CD4-positive, alpha-beta T cell (primary cell): ENCODE results near the gene FBXW11. TPM values are rescaled to one million over a fixed set of nuclear protein-coding genes. Genes with fewer than 3 reads are reported as not detected.
"Not testable (repeated sequence)": the region's sequence is repeated elsewhere in the genome, so short reads cannot be mapped to it uniquely, and the experiment has no call there.

Experiments used
- ATAC-seq: fragments of 200-7000 bp; cut with Tn5 transposase; one replicate; pipeline ENCODE4 v1.10.0; 2022; ENCODE audit warnings: mild to moderate bottlenecking; ENCODE audit not compliant: poor library complexity
- CTCF ChIA-PET: fragments of 350-600 bp; sonication (Branson Sonifier 250); formaldehyde crosslinking; loops from one replicate; lab custom pipeline; 2021; ENCODE audit warnings: antibody characterized with exemption, inconsistent platforms; lab: Charles Lee
- POLR2A ChIA-PET: fragments of 350-600 bp; sonication (Branson Sonifier 250); formaldehyde crosslinking; loops from one replicate; lab custom pipeline; 2021; ENCODE audit warnings: antibody characterized with exemption, inconsistent platforms; lab: Charles Lee
- DNase-seq, 14 experiments: peaks; one replicate each; pipeline ENCODE4 v3.0.0-alpha.2; 2013 to 2020; ENCODE audit warnings: mixed read lengths in 2 of 14
- H3K27ac ChIP-seq, 2 donors: one replicate each; pipeline versions ENCODE4 v1.5.1 to v1.7.0; 2013; ENCODE audit warnings: low read length in 2 of 2, low read depth in 1 of 2, mild to moderate bottlenecking in 1 of 2
- H3K27me3 ChIP-seq, 2 experiments: 1 replicate in 1 of 2; 2 replicates in 1 of 2; pipeline versions ENCODE4 v1.6.1 to v1.7.0; 2013; ENCODE audit warnings: low read length in 2 of 2, control low read depth in 1 of 2, mild to moderate bottlenecking in 1 of 2, moderate library complexity in 1 of 2; ENCODE audit not compliant: insufficient read depth in 2 of 2, control insufficient read depth in 1 of 2
- H3K36me3 ChIP-seq: one replicate; pipeline ENCODE4 v1.6.1; 2013; ENCODE audit warnings: low read length, control low read depth; ENCODE audit not compliant: insufficient read depth
- H3K4me1 ChIP-seq: one replicate; pipeline ENCODE4 v1.6.1; 2013; ENCODE audit warnings: low read length, control low read depth; ENCODE audit not compliant: insufficient read depth
- H3K4me3 ChIP-seq: one replicate; pipeline ENCODE4 v1.5.1; 2013; ENCODE audit warnings: mild to moderate bottlenecking, low read length, moderate library complexity
- H3K9me3 ChIP-seq, 2 experiments: 1 replicate in 1 of 2; 2 replicates in 1 of 2; pipeline versions ENCODE4 v1.6.1 to v1.7.0; 2013; ENCODE audit warnings: low read length in 2 of 2, mild to moderate bottlenecking in 2 of 2, control low read depth in 1 of 2, moderate library complexity in 1 of 2; ENCODE audit not compliant: control insufficient read depth in 1 of 2, insufficient read depth in 1 of 2
- H3K27ac Mint-ChIP-seq: one replicate; pipeline ENCODE4 v1.8.0; 2020; ENCODE audit warnings: mixed read lengths
- H3K27me3 Mint-ChIP-seq: one replicate; pipeline ENCODE4 v1.8.0; 2021; ENCODE audit warnings: mixed read lengths
- H3K36me3 Mint-ChIP-seq: one replicate; pipeline ENCODE4 v1.8.0; 2021; ENCODE audit warnings: low read depth, mixed read lengths
- H3K4me1 Mint-ChIP-seq: one replicate; pipeline ENCODE4 v1.8.0; 2021; ENCODE audit warnings: low read depth, mixed read lengths
- H3K4me3 Mint-ChIP-seq: one replicate; pipeline ENCODE4 v1.8.0; 2020; ENCODE audit warnings: mild to moderate bottlenecking, mixed read lengths
- H3K9me3 Mint-ChIP-seq: one replicate; pipeline ENCODE4 v1.8.0; 2020; ENCODE audit warnings: mixed read lengths
- intact Hi-C, 2 experiments: fragments of 100-400 bp; cut with DNase I in 1 of 2; cut with micrococcal nuclease in 1 of 2; formaldehyde crosslinking; loops; one replicate each; pipeline versions ENCODE4 v1.15.1 to v1.9.0; 2023 to 2025; cut with DNase I, micrococcal nuclease
- total RNA-seq, 174 experiments: library from RNA in 2 of 174; stranded (reverse) in 2 of 174; gene quantifications; one replicate each; pipeline ENCODE4 v1.2.3 and lab custom pipeline; 2021 to 2026
- TF ChIP-seq, protein P1 (sequence below): fragments of 200-600 bp; IDR thresholded peaks from one replicate; pipeline ENCODE4 v1.8.0; 2022; ENCODE audit warnings: antibody characterized with exemption, mild to moderate bottlenecking

Gene FBXW11
- total RNA-seq, 2 experiments from 2014 or later: 20.9 to 24.0 TPM

DNA sequence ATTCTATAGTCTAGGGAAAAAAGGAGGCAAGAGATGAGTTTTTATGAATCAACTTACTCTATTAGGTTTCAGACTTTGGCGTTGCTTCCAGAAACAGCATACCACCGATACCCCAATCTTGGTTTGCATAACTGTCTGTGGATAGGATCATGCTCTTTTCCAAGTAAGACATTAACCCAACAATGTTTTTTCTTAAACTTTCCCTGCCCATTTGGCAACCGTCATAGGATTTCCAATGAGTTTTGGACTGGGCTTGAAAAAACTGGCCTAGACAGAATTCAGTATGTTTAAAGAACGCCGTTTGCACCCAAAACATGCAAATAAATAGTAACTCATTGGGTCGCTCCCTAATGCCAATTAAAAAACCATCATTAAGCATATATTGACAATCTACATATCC lies 114.8 kb downstream of the FBXW11 start:
- ATAC-seq (no peak), DNase-seq (no peak)
- Mint-ChIP-seq H3K27ac (no peak overlapping the region), H3K9me3 (no peaks in the 10 kb centered on the region), H3K4me1 (no peaks in the 10 kb centered on the region), H3K36me3 (peaks cover 89% of the 10 kb centered on the region), H3K27me3 (no peaks in the 10 kb centered on the region), H3K4me3 (no peak overlapping the region)
- Histone ChIP-seq H3K27me3 (no peaks in the 10 kb centered on the region), H3K4me1 (no peaks in the 10 kb centered on the region), H3K36me3 (peaks cover 40% of the 10 kb centered on the region), H3K9me3 (no peaks in the 10 kb centered on the region), H3K4me3 (no peak overlapping the region), H3K27ac (no peak overlapping the region)
- POLR2A ChIA-PET: no interaction called here
- CTCF ChIA-PET: no interaction called here
- intact Hi-C loops: no loop called here
- TF ChIP-seq, protein P1, sequence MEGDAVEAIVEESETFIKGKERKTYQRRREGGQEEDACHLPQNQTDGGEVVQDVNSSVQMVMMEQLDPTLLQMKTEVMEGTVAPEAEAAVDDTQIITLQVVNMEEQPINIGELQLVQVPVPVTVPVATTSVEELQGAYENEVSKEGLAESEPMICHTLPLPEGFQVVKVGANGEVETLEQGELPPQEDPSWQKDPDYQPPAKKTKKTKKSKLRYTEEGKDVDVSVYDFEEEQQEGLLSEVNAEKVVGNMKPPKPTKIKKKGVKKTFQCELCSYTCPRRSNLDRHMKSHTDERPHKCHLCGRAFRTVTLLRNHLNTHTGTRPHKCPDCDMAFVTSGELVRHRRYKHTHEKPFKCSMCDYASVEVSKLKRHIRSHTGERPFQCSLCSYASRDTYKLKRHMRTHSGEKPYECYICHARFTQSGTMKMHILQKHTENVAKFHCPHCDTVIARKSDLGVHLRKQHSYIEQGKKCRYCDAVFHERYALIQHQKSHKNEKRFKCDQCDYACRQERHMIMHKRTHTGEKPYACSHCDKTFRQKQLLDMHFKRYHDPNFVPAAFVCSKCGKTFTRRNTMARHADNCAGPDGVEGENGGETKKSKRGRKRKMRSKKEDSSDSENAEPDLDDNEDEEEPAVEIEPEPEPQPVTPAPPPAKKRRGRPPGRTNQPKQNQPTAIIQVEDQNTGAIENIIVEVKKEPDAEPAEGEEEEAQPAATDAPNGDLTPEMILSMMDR: no peak

GRCh38 chr5:171891150-171891549 lies 115.3 kb downstream of the FBXW11 start:
- intact Hi-C loops: no loop called here
- Histone ChIP-seq H3K4me3 (no peak overlapping the region), H3K36me3 (peaks cover 37% of the 10 kb centered on the region), H3K27ac (no peak overlapping the region), H3K4me1 (no peaks in the 10 kb centered on the region), H3K9me3 (no peaks in the 10 kb centered on the region), H3K27me3 (no peaks in the 10 kb centered on the region)
- no peak overlapping the region for H3K27ac Mint-ChIP-seq
- H3K4me1 Mint-ChIP-seq: no peaks in the 10 kb centered on the region
- ChIA-PET POLR2A (no interaction called here), CTCF (no interaction called here)
- DNase-seq: no peak
- H3K36me3 Mint-ChIP-seq: peaks cover 85% of the 10 kb centered on the region
- TF ChIP-seq, protein P1: no peak
- H3K4me3 Mint-ChIP-seq: no peak overlapping the region
- H3K9me3 Mint-ChIP-seq: no peaks in the 10 kb centered on the region
- H3K27me3 Mint-ChIP-seq: no peaks in the 10 kb centered on the region
- ATAC-seq: no peak

DNA sequence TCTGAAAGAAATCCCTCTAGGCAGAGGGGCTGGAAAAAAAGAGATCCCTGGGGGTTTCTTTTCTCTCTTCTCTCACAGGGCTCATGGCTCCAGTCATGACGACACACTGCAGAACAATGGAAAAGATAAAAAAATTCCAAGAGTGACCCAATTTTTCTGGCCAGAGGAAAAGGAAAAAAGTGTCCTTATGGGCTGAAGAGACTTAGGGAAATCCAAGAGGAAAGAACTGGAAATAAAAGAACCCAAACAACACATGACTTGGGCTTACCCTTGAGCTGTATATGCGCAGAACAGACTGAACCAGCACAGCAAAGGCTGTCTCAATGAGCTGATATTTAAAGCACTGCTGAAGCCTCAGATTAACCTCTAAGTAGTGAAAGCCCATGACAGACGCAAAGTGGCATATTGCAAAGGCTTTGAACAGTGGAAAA lies 118.4 kb downstream of the FBXW11 start:
- no peaks in the 10 kb centered on the region for H3K27me3 Mint-ChIP-seq
- H3K27ac Mint-ChIP-seq: no peak overlapping the region
- peaks cover 87% of the 10 kb centered on the region for H3K36me3 Mint-ChIP-seq
- Histone ChIP-seq H3K36me3 (peaks cover 43% of the 10 kb centered on the region), H3K9me3 (no peaks in the 10 kb centered on the region), H3K27me3 (no peaks in the 10 kb centered on the region), H3K27ac (no peak overlapping the region), H3K4me3 (no peak overlapping the region), H3K4me1 (no peaks in the 10 kb centered on the region)
- no peaks in the 10 kb centered on the region for H3K9me3 Mint-ChIP-seq
- ATAC-seq (no peak), DNase-seq (no peak)
- CTCF ChIA-PET: no interaction called here
- TF ChIP-seq, protein P1: no peak
- POLR2A ChIA-PET: no interaction called here
- peaks cover 15% of the 10 kb centered on the region for H3K4me1 Mint-ChIP-seq
- H3K4me3 Mint-ChIP-seq: no peak overlapping the region
- intact Hi-C loops: no loop called here

DNA sequence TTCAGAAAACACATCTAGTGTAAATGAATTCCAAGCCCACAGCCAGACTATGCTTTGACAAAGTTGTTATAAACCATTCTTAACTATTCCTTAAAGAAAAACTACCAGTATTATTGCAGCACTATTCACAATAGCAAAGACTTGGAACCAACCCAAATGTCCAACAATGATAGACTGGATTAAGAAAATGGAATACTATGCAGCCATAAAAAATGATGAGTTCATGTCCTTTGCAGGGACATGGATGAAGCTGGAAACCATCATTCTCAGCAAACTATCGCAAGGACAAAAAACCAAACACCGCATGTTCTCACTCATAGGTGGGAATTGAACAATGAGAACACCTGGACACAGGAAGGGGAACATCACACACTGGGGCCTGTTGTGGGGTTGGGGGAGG lies 120.4 kb downstream of the FBXW11 start:
- H3K27ac ChIP-seq, H3K4me1 ChIP-seq, intact Hi-C loops, H3K27me3 ChIP-seq, H3K9me3 Mint-ChIP-seq, POLR2A ChIA-PET, H3K27ac Mint-ChIP-seq, CTCF ChIA-PET, DNase-seq, H3K4me3 ChIP-seq, H3K9me3 ChIP-seq, H3K27me3 Mint-ChIP-seq, ATAC-seq, H3K4me3 Mint-ChIP-seq: not testable (repeated sequence)
- H3K36me3 Mint-ChIP-seq: peaks cover 78% of the 10 kb centered on the region
- H3K36me3 ChIP-seq: peaks cover 36% of the 10 kb centered on the region
- H3K4me1 Mint-ChIP-seq: peaks cover 15% of the 10 kb centered on the region
